Pancreas (tissue), 10 donors: ENCODE data around the gene COA6. TPM values are rescaled to one million over a fixed set of nuclear protein-coding genes. Genes with fewer than 3 reads are reported as not detected.

Source experiments
- ATAC-seq, 4 donors: fragments of 200-7000 bp; cut with Tn5 transposase; one replicate each; pipeline versions ENCODE4 v1.8.0 to v1.9.1; 2020; ENCODE audit warnings: mild to moderate bottlenecking in 4 of 4, moderate library complexity in 4 of 4
- DNase-seq, 6 donors: peaks; one replicate each; pipeline ENCODE4 v3.0.0-alpha.2; 2020
- FAIRE-seq: peaks from 2 replicates; lab custom pipeline; 2012; peaks lifted over from hg19 to GRCh38; lab: Jason Lieb, UNC
- H3K27ac ChIP-seq, 4 donors: fragments of 200-600 bp; sonication (generic); 1 replicate in 3 of 4; 2 replicates in 1 of 4; pipeline versions ENCODE4 v1.5.0 to v1.8.0; 2020
- H3K27me3 ChIP-seq, 4 donors: fragments of 200-600 bp; one replicate each; pipeline ENCODE4 v1.8.0; 2021
- H3K36me3 ChIP-seq, 3 donors: fragments of 200-600 bp; sonication (generic) in 1 of 3; one replicate each; pipeline versions ENCODE4 v1.5.0 to v1.8.0; 2020 to 2021
- H3K4me1 ChIP-seq, 3 donors: fragments of 200-600 bp; one replicate each; pipeline ENCODE4 v1.8.0; 2021
- H3K4me3 ChIP-seq, 4 donors: fragments of 200-600 bp; sonication (generic) in 2 of 4; one replicate each; pipeline versions ENCODE4 v1.5.0 to v1.8.0; 2020 to 2021
- H3K9me3 ChIP-seq, 4 donors: fragments of 200-600 bp; one replicate each; pipeline ENCODE4 v1.8.0; 2021
- WGBS, 2 donors: extraction: QIAGEN DNeasy Blood & Tissue Kit; methylation state at CpG; one replicate each; pipeline ENCODE4 v1.1.7; 2013; 5-methylcytosine and 5-hydroxymethylcytosine counted together
- intact Hi-C, 3 donors: fragments of 100-400 bp; cut with DNase I; formaldehyde crosslinking; loops; one replicate each; pipeline versions ENCODE4 v1.11.1 to v1.14.2; 2022
- polyA plus RNA-seq, 2 donors: library from polyadenylated mRNA; stranded (reverse); fragments of 200-250 nt; gene quantifications; one replicate each; pipeline ENCODE4 v1.2.3, GENCODE V29; 2013
- total RNA-seq, 6 donors: library from RNA; stranded (reverse); fragmentation: NEBNext Ultra II Directional in 4 of 6; extraction: Animal tissue kit (Norgen Biotek cat#: 25700) in 4 of 6; gene quantifications; one replicate each; pipeline versions ENCODE4 v1.2.1 to v1.2.4, GENCODE V29; 2021 to 2023
- TF ChIP-seq, protein P1 (sequence below), 4 donors: fragments of 200-600 bp; sonication (generic) in 3 of 4; IDR thresholded peaks; one replicate each; pipeline versions ENCODE4 v1.5.0 to v1.8.0; 2021; ENCODE audit warnings: antibody characterized with exemption in 4 of 4
- donor health status: healthy with polysubstance abuse.
- donor health status: DM: no; HTN: no; CAD: no; lungs with moderate emphysema.
- donor health status: DM: no; HTN: no; CAD: no.
- donor health status: control.
- donor health status: control.
- donor health status: Bipolar disorder and iron deficiency.
- donor health status: DM: yes; HTN: yes; CAD: no.
- donor health status: DM: no; HTN: no; CAD: no.
- donor health status: DM: no; HTN: no; CAD: no.
- donor health status: DM: yes; HTN: yes; CAD: no.

The COA6 gene
- total and polyA plus RNA-seq, 8 donors: 6.4 to 23.6 (median 10.0) TPM

DNA sequence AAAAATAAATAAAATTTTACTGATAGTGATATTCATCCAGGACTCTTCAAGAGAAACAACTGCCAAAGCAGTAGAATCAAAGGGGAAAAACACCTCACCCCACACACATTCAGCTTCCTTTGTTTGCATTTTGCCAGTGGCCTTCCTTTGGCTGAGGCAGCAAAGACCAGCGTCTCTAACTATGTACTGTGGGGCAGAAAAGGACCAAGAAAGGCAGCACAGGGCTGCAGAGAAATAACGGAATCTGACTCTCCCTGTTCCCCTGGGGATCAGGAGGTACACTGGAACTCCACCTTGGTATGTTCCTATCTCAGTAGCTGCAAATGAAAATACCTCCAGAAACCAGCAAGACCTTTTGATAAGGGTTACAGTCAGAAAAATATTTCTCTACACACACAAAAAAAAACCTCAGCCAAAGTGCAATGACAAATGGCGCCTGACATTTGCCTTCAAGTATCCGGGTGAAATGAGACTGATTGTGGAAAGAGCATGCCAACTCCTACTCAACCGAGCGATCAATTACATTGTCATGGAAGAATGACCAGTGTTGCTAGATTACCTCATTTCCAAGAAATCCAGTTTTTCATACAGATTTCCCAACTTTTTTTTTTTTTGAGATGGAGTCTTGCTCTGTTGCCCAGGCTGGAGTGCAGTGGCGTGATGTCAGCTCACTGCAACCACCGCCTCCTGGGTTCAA lies 54.8 kb downstream of the COA6 start:
- FAIRE-seq (no peak), DNase-seq (no peak), ATAC-seq (peak in 3 of 4 donors; percentile 39 to 65 (median 40))
- no peaks in the 10 kb centered on the region for H3K27me3 ChIP-seq
- no peak overlapping the region for H3K27ac ChIP-seq
- no peaks in the 10 kb centered on the region for H3K9me3 ChIP-seq
- TF ChIP-seq, protein P1, sequence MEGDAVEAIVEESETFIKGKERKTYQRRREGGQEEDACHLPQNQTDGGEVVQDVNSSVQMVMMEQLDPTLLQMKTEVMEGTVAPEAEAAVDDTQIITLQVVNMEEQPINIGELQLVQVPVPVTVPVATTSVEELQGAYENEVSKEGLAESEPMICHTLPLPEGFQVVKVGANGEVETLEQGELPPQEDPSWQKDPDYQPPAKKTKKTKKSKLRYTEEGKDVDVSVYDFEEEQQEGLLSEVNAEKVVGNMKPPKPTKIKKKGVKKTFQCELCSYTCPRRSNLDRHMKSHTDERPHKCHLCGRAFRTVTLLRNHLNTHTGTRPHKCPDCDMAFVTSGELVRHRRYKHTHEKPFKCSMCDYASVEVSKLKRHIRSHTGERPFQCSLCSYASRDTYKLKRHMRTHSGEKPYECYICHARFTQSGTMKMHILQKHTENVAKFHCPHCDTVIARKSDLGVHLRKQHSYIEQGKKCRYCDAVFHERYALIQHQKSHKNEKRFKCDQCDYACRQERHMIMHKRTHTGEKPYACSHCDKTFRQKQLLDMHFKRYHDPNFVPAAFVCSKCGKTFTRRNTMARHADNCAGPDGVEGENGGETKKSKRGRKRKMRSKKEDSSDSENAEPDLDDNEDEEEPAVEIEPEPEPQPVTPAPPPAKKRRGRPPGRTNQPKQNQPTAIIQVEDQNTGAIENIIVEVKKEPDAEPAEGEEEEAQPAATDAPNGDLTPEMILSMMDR (IDR thresholded peaks at IDR 0.05): no peak
- peaks cover 0 to 6% (median 5%) of the 10 kb centered on the region in 3 donors for H3K4me1 ChIP-seq
- H3K36me3 ChIP-seq: peaks cover 0 to 5% (median 0%) of the 10 kb centered on the region in 3 donors
- intact Hi-C loops: no loop called here
- no peak overlapping the region for H3K4me3 ChIP-seq
- 54 to 58% methylated on average over 8 of the region's 8 CpGs for WGBS, 2 donors

DNA sequence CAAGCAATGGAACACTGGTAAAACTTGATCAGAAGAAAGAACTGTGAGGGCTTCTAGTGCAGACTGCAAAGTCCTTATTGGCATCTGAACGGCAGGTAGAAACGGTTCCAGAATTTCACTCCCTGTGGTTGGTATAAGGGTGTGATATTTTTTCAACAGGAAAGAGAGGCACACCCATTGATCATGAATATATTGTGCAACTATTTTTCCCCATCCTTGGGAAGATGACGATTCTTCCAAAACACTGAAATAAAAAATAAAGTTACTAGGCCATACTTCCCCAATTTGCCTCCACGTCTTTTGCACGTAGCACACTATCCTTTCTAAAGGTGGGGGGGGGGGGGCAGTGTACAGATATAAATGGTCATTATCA lies 56.2 kb downstream of the COA6 start:
- TF ChIP-seq, protein P1 (IDR thresholded peaks at IDR 0.05): no peak
- Histone ChIP-seq H3K9me3 (no peaks in the 10 kb centered on the region), H3K4me1 (peaks cover 0 to 6% (median 5%) of the 10 kb centered on the region in 3 donors), H3K36me3 (peaks cover 0 to 3% (median 0%) of the 10 kb centered on the region in 3 donors), H3K27ac (no peak overlapping the region), H3K27me3 (no peaks in the 10 kb centered on the region), H3K4me3 (no peak overlapping the region)
- intact Hi-C loops: no loop called here
- no peak for FAIRE-seq
- ATAC-seq: peak in 3 of 4 donors; percentile 12 to 32 (median 23)
- WGBS, 2 donors: 49 to 50% methylated on average over 5 of the region's 5 CpGs
- no peak for DNase-seq

DNA sequence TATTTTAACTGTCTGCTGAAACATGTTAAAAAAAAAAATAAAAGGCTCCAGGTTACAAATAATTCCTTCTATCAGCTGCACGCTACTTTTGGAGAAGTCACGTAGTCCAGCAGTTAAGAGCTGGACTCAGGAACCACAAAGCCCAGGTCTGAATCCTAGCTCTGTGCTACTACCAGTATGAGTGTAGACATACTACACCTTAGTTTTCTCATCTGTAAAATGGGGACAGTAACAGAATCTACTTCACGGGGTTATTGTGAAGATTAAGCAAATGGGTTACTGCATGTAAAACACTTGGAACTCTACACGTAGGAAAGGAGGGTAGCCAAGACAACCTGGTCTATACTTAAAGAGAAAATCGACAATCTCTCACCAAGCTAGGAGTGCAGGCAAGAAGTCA lies 57.4 kb downstream of the COA6 start:
- H3K4me1 ChIP-seq: peaks cover 0 to 6% (median 5%) of the 10 kb centered on the region in 3 donors
- no peaks in the 10 kb centered on the region for H3K36me3 ChIP-seq
- H3K27me3 ChIP-seq: no peaks in the 10 kb centered on the region
- H3K4me3 ChIP-seq: no peak overlapping the region
- H3K27ac ChIP-seq: no peak overlapping the region
- no peak for DNase-seq
- 94 to 97% methylated on average over 5 of the region's 5 CpGs for WGBS, 2 donors
- no peak for FAIRE-seq
- TF ChIP-seq, protein P1 (IDR thresholded peaks at IDR 0.05): no peak
- ATAC-seq: no peak
- H3K9me3 ChIP-seq: no peaks in the 10 kb centered on the region
- intact Hi-C loops: no loop called here

DNA sequence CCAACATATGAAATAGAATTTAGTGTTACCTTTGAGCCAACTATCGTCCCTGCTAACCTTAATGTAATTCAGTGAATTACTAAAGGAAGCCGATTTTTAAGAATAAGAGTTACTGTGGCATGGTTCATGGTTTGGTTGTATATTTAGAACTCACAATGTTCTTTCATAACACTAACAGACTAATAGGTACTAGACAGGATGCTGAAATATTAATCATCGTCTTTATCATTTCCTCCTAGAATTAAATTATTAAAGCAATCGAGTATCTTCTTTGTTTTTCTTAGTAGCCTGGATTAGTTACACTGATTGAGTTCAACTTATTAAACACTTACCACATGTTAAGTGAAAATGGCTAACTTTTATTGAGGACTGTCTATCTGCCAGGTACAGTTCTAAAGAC lies 58.0 kb downstream of the COA6 start:
- peak; percentile 32 for FAIRE-seq
- no peak overlapping the region for H3K4me3 ChIP-seq
- no peaks in the 10 kb centered on the region for H3K36me3 ChIP-seq
- peaks cover 0 to 6% (median 5%) of the 10 kb centered on the region in 3 donors for H3K4me1 ChIP-seq
- 89 to 90% methylated on average over 4 of the region's 4 CpGs for WGBS, 2 donors
- no peak for DNase-seq
- no peaks in the 10 kb centered on the region for H3K27me3 ChIP-seq
- no peak overlapping the region for H3K27ac ChIP-seq
- intact Hi-C loops: no loop called here
- TF ChIP-seq, protein P1 (IDR thresholded peaks at IDR 0.05): no peak
- no peak for ATAC-seq
- no peaks in the 10 kb centered on the region for H3K9me3 ChIP-seq
